Common myeloid progenitor, CD34-positive (primary cell): ENCODE measurements around the gene MED15.

Experiments
- CTCF ChIA-PET: fragments of 350-600 bp; sonication (Branson Sonifier 250); formaldehyde crosslinking; loops from one replicate; lab custom pipeline; 2021; ENCODE audit warnings: antibody characterized with exemption; lab: Charles Lee
- POLR2A ChIA-PET: fragments of 350-600 bp; sonication (Branson Sonifier 250); formaldehyde crosslinking; loops from one replicate; lab custom pipeline; 2021; ENCODE audit warnings: antibody characterized with exemption; lab: Charles Lee
- DNase-seq, 3 donors: peaks; one replicate each; pipeline versions ENCODE4 v3.0.0 to v3.0.0-alpha.2; 2013
- H3K27ac ChIP-seq, 2 experiments: 1 replicate in 1 of 2; 2 replicates in 1 of 2; pipeline ENCODE4 v1.7.0; 2013; ENCODE audit warnings: inconsistent platforms in 2 of 2, low read length in 2 of 2, mild to moderate bottlenecking in 2 of 2, low read depth in 1 of 2, moderate library complexity in 1 of 2; ENCODE audit not compliant: severe bottlenecking in 2 of 2, insufficient read depth in 1 of 2, poor library complexity in 1 of 2
- H3K27me3 ChIP-seq, 5 experiments: replicated peaks in 2 of 5; 1 replicate in 3 of 5; 2 replicates in 2 of 5; pipeline versions ENCODE4 v1.6.1 to v1.7.0; 2013; ENCODE audit warnings: low read length in 4 of 5, mild to moderate bottlenecking in 2 of 5, moderate library complexity in 2 of 5, inconsistent platforms in 1 of 5; ENCODE audit not compliant: insufficient read depth in 5 of 5, control insufficient read depth in 4 of 5
- H3K36me3 ChIP-seq, 4 experiments: 1 replicate in 2 of 4; 2 replicates in 2 of 4; pipeline versions ENCODE4 v1.6.1 to v1.7.0; 2013; ENCODE audit warnings: low read length in 3 of 4, control low read depth in 1 of 4, mild to moderate bottlenecking in 1 of 4; ENCODE audit not compliant: control insufficient read depth in 4 of 4, insufficient read depth in 4 of 4
- H3K4me1 ChIP-seq, 4 experiments: 1 replicate in 3 of 4; 2 replicates in 1 of 4; pipeline versions ENCODE4 v1.6.1 to v1.7.1; 2013; ENCODE audit warnings: low read length in 3 of 4, mild to moderate bottlenecking in 3 of 4, control low read depth in 1 of 4, inconsistent platforms in 1 of 4, moderate library complexity in 1 of 4; ENCODE audit not compliant: control insufficient read depth in 4 of 4, insufficient read depth in 4 of 4; ENCODE audit errors: control extremely low read depth in 1 of 4
- H3K4me3 ChIP-seq, 7 experiments: 1 replicate in 4 of 7; 2 replicates in 3 of 7; pipeline versions ENCODE4 v1.5.1 to v1.7.0; 2013; ENCODE audit warnings: mild to moderate bottlenecking in 7 of 7, low read length in 6 of 7, moderate library complexity in 6 of 7, inconsistent platforms in 2 of 7, low read depth in 2 of 7, control low read depth in 1 of 7; ENCODE audit not compliant: insufficient read depth in 4 of 7, control insufficient read depth in 1 of 7; ENCODE audit errors: extremely low read depth in 1 of 7
- H3K9me3 ChIP-seq, 5 experiments: 1 replicate in 4 of 5; 2 replicates in 1 of 5; pipeline versions ENCODE4 v1.6.1 to v1.7.1; 2013; ENCODE audit warnings: low read length in 4 of 5, mild to moderate bottlenecking in 2 of 5, inconsistent platforms in 1 of 5, low read depth in 1 of 5, moderate library complexity in 1 of 5; ENCODE audit not compliant: control insufficient read depth in 4 of 5, insufficient read depth in 2 of 5; ENCODE audit errors: control extremely low read depth in 1 of 5
- WGBS: methylation state at CpG from one replicate; pipeline ENCODE4 v1.1.5; 2013; ENCODE audit not compliant: insufficient coverage; 5-methylcytosine and 5-hydroxymethylcytosine counted together

Gene MED15

GRCh38 chr22:20627432-20627831, 120.0 kb downstream of the MED15 start:
- DNase-seq, result no peak
- POLR2A ChIA-PET, result no interaction called here
- Histone ChIP-seq H3K36me3 (no peaks in the 10 kb centered on the region), H3K4me1 (no peaks in the 10 kb centered on the region), H3K27ac (no peak overlapping the region), H3K9me3 (no peaks in the 10 kb centered on the region), H3K4me3 (no peak overlapping the region), H3K27me3 (peaks cover 0 to 7% (median 0%) of the 10 kb centered on the region in 5 experiments)
- WGBS, result 100% methylated on average over 4 of the region's 5 CpGs
- CTCF ChIA-PET, result no interaction called here

GRCh38 chr22:20628081-20628939, 120.9 kb downstream of the MED15 start:
- Histone ChIP-seq H3K27ac (no peak overlapping the region), H3K27me3 (peaks cover 0 to 7% (median 0%) of the 10 kb centered on the region in 5 experiments), H3K36me3 (no peaks in the 10 kb centered on the region), H3K4me3 (no peak overlapping the region), H3K4me1 (no peaks in the 10 kb centered on the region), H3K9me3 (no peaks in the 10 kb centered on the region)
- no peak for DNase-seq
- POLR2A ChIA-PET, result no interaction called here
- CTCF ChIA-PET, result no interaction called here
- 94% methylated on average over 7 of the region's 9 CpGs for WGBS

- Histone ChIP-seq H3K27me3 (peaks cover 0 to 7% (median 0%) of the 10 kb centered on the region in 5 experiments), H3K4me3 (no peak overlapping the region), H3K4me1 (no peaks in the 10 kb centered on the region), H3K36me3 (no peaks in the 10 kb centered on the region), H3K27ac (no peak overlapping the region), H3K9me3 (no peaks in the 10 kb centered on the region)
- ChIA-PET POLR2A (no interaction called here), CTCF (no interaction called here)
- 80% methylated on average over 1 of the region's 3 CpGs for WGBS
- DNase-seq, result no peak
These were observed 122.0 kb downstream of the MED15 start for GRCh38 chr22:20629401-20629800.

- WGBS, result 95% methylated on average over 8 of the region's 10 CpGs
- CTCF ChIA-PET, result no interaction called here
- peaks cover 0 to 10% (median 8%) of the 10 kb centered on the region in 4 experiments for H3K4me1 ChIP-seq
- H3K27me3 ChIP-seq, result peaks cover 0 to 9% (median 0%) of the 10 kb centered on the region in 5 experiments
- no peak overlapping the region for H3K4me3 ChIP-seq
- POLR2A ChIA-PET, result no interaction called here
- H3K9me3 ChIP-seq, result no peaks in the 10 kb centered on the region
- H3K36me3 ChIP-seq, result no peaks in the 10 kb centered on the region
- no peak for DNase-seq
- no peak overlapping the region for H3K27ac ChIP-seq
These were observed 123.6 kb downstream of the MED15 start for GRCh38 chr22:20630873-20631617.

- Histone ChIP-seq H3K9me3 (no peaks in the 10 kb centered on the region), H3K27ac (no peak overlapping the region), H3K27me3 (peaks cover 0 to 6% (median 0%) of the 10 kb centered on the region in 5 experiments), H3K4me1 (peaks cover 0 to 10% (median 8%) of the 10 kb centered on the region in 4 experiments), H3K36me3 (no peaks in the 10 kb centered on the region), H3K4me3 (no peak overlapping the region)
- DNase-seq, result no peak
- POLR2A ChIA-PET, result no interaction called here
- WGBS, result 84% methylated on average over 4 of the region's 6 CpGs
- CTCF ChIA-PET, result no interaction called here
These were observed 124.7 kb downstream of the MED15 start for GRCh38 chr22:20632082-20632481.

- 89% methylated on average over 3 of the region's 4 CpGs for WGBS
- no peaks in the 10 kb centered on the region for H3K36me3 ChIP-seq
- no peak for DNase-seq
- peaks cover 0 to 10% (median 8%) of the 10 kb centered on the region in 4 experiments for H3K4me1 ChIP-seq
- ChIA-PET CTCF (no interaction called here), POLR2A (no interaction called here)
- H3K9me3 ChIP-seq, result no peaks in the 10 kb centered on the region
- no peak overlapping the region for H3K27ac ChIP-seq
- H3K4me3 ChIP-seq, result no peak overlapping the region
- peaks cover 0 to 4% (median 0%) of the 10 kb centered on the region in 5 experiments for H3K27me3 ChIP-seq
These were observed 125.1 kb downstream of the MED15 start for GRCh38 chr22:20632518-20632917.
